Endothelial cell of umbilical vein (primary cell): ENCODE data around the gene CEP128. TPM values are rescaled to one million over a fixed set of nuclear protein-coding genes. Genes with fewer than 3 reads are reported as not detected.

Experiments used
- BruUV-seq: library from RNA; stranded (reverse); fragments of 400-500 nt; replicated peaks from 2 replicates; lab custom pipeline; 2021; lab: Mats Ljungman, UMichigan
- CTCF ChIA-PET: fragments of 300-600, 350-600 bp; sonication (Branson Sonifier 250); formaldehyde crosslinking; loops from one replicate; lab custom pipeline; 2021; ENCODE audit warnings: antibody characterized with exemption, inconsistent platforms; lab: Charles Lee
- POLR2A ChIA-PET: fragments of 300-600, 350-600 bp; sonication (Branson Sonifier 250); formaldehyde crosslinking; loops from one replicate; lab custom pipeline; 2021; ENCODE audit warnings: antibody characterized with exemption, inconsistent platforms; lab: Charles Lee
- DNase-seq: peaks from one replicate; pipeline ENCODE4 v3.0.0-alpha.2; 2011; ENCODE audit warnings: low read depth, low spot score
- FAIRE-seq: peaks from 2 replicates; lab custom pipeline; 2011; peaks lifted over from hg19 to GRCh38; lab: Jason Lieb, UNC
- H2AFZ ChIP-seq: 2 replicates; pipeline ENCODE4 v1.6.0; 2012; ENCODE audit warnings: low read depth, low read length, control low read depth, inconsistent platforms
- H3K27ac ChIP-seq: 2 replicates; pipeline ENCODE4 v1.5.1; 2011; ENCODE audit warnings: low read depth, mild to moderate bottlenecking, control low read depth, low read length, moderate library complexity; ENCODE audit not compliant: insufficient read depth
- H3K27me3 ChIP-seq, 2 experiments: 2 replicates each; pipeline versions ENCODE4 v1.6.0 to v1.6.1; 2011; ENCODE audit warnings: low read length in 2 of 2, mixed read lengths in 1 of 2; ENCODE audit not compliant: control insufficient read depth in 2 of 2, insufficient read depth in 2 of 2
- H3K36me3 ChIP-seq, 2 experiments: 2 replicates in 1 of 2; 3 replicates in 1 of 2; pipeline ENCODE4 v1.5.1; 2011; ENCODE audit warnings: low read length in 2 of 2, mild to moderate bottlenecking in 1 of 2, moderate library complexity in 1 of 2; ENCODE audit not compliant: control insufficient read depth in 2 of 2, insufficient read depth in 2 of 2; ENCODE audit errors: extremely low read depth in 1 of 2
- H3K4me1 ChIP-seq: 3 replicates; pipeline ENCODE4 v1.5.1; 2011; ENCODE audit warnings: mild to moderate bottlenecking, low read length; ENCODE audit not compliant: control insufficient read depth, insufficient read depth; ENCODE audit errors: extremely low read depth
- H3K4me2 ChIP-seq: 2 replicates; pipeline ENCODE4 v1.6.1; 2011; ENCODE audit warnings: low read length, control low read depth, mixed read lengths; ENCODE audit not compliant: insufficient read depth
- H3K4me3 ChIP-seq, 3 experiments: fragments of 200-600 bp in 1 of 3; sonication (generic), shearing (Covaris generic) in 1 of 3; replicated peaks in 1 of 3; 2 replicates each; pipeline ENCODE4 v1.5.1; 2011 to 2016; ENCODE audit warnings: control low read depth in 3 of 3, low read length in 3 of 3, mild to moderate bottlenecking in 2 of 3, inconsistent platforms in 1 of 3, low read depth in 1 of 3, moderate library complexity in 1 of 3; ENCODE audit not compliant: insufficient read depth in 1 of 3
- H3K79me2 ChIP-seq: 2 replicates; pipeline ENCODE4 v1.6.0; 2012; ENCODE audit warnings: low read length, inconsistent platforms; ENCODE audit not compliant: control insufficient read depth, insufficient read depth
- H3K9ac ChIP-seq: replicated peaks from 2 replicates; pipeline ENCODE3; 2011; ENCODE audit warnings: low read length, control low read depth; ENCODE audit not compliant: insufficient read depth; ENCODE audit errors: extremely low read depth
- H3K9me1 ChIP-seq: replicated peaks from 3 replicates; pipeline ENCODE4 v1.6.0; 2011; ENCODE audit warnings: mild to moderate bottlenecking, low read length; ENCODE audit not compliant: control insufficient read depth, insufficient read depth; ENCODE audit errors: extremely low read depth
- H3K9me3 ChIP-seq: replicated peaks from 2 replicates; pipeline ENCODE4 v1.5.1; 2012; ENCODE audit warnings: low read length, inconsistent platforms; ENCODE audit not compliant: control insufficient read depth, insufficient read depth
- H4K20me1 ChIP-seq: replicated peaks from 2 replicates; pipeline ENCODE3; 2011; ENCODE audit warnings: mild to moderate bottlenecking, low read length; ENCODE audit not compliant: control insufficient read depth, insufficient read depth; ENCODE audit errors: extremely low read depth
- CTCF ChIP-seq, 2 donors: IDR thresholded peaks; 1 replicate in 1 of 2; 2 replicates in 1 of 2; pipeline ENCODE4 v1.5.1; 2011; ENCODE audit warnings: low read length in 2 of 2, mild to moderate bottlenecking in 2 of 2, moderate library complexity in 2 of 2, control low read depth in 1 of 2, inconsistent platforms in 1 of 2, low read depth in 1 of 2; ENCODE audit not compliant: insufficient read depth in 1 of 2; ENCODE audit errors: extremely low read depth in 1 of 2
- EZH2 ChIP-seq: IDR thresholded peaks from 2 replicates; pipeline ENCODE4 v1.6.1; 2012; ENCODE audit warnings: borderline replicate concordance, low read depth, mild to moderate bottlenecking, moderate library complexity, low read length, inconsistent platforms; ENCODE audit not compliant: severe bottlenecking
- FOS ChIP-seq: IDR thresholded peaks from 2 replicates; pipeline ENCODE4 v1.6.1; 2011; ENCODE audit warnings: mild to moderate bottlenecking, low read length, moderate library complexity, borderline replicate concordance; ENCODE audit not compliant: insufficient read depth
- GATA2 ChIP-seq: IDR thresholded peaks from 2 replicates; pipeline ENCODE4 v1.7.0; 2011; ENCODE audit warnings: low read depth, mild to moderate bottlenecking, moderate library complexity, mixed read lengths, low read length; ENCODE audit not compliant: insufficient read length, insufficient read depth
- JUN ChIP-seq: IDR thresholded peaks from 2 replicates; pipeline ENCODE4 v1.6.1; 2011; ENCODE audit warnings: borderline replicate concordance, low read depth; ENCODE audit not compliant: insufficient read length, insufficient read depth
- MAX ChIP-seq: IDR thresholded peaks from 2 replicates; pipeline ENCODE4 v1.6.1; 2011; ENCODE audit not compliant: insufficient read depth, insufficient read length
- MYC ChIP-seq: IDR thresholded peaks from one replicate; pipeline ENCODE4 v1.6.1; 2011; ENCODE audit warnings: mild to moderate bottlenecking, low read depth, low read length
- POLR2A ChIP-seq: IDR thresholded peaks from 2 replicates; pipeline ENCODE4 v1.6.1; 2012; ENCODE audit warnings: low read depth, mild to moderate bottlenecking, control low read depth, low read length
- POLR2AphosphoS5 ChIP-seq: IDR thresholded peaks from 2 replicates; pipeline ENCODE4 v1.6.1; 2012; ENCODE audit warnings: low read depth, mild to moderate bottlenecking, control low read depth, low read length, moderate library complexity; ENCODE audit not compliant: insufficient read depth
- dilution Hi-C: fragments of 300-500 bp; cut with MboI; formaldehyde crosslinking; loops from one replicate; pipeline ENCODE4 v1.15.0; 2019; ENCODE audit warnings: low sequenced_read_pairs; ENCODE audit not compliant: extremely low pct_ligation_motif_present
- intact Hi-C: fragments of 100-400 bp; cut with micrococcal nuclease; formaldehyde crosslinking; loops from one replicate; pipeline ENCODE4 v1.10.0; 2022
- polyA plus RNA-seq, 4 experiments: library from polyadenylated mRNA; depleted of rRNA in 3 of 4; stranded (reverse) in 3 of 4; unstranded in 1 of 4; fragments of >200 nt; gene quantifications; 2 replicates each; pipeline versions ENCODE4 v1.2.1 to v1.2.3, GENCODE V29; 2011 to 2012; ENCODE audit warnings: missing spikeins in 1 of 4
- total RNA-seq: library from RNA; stranded (reverse); gene quantifications from 2 replicates; pipeline ENCODE4 v1.2.3, GENCODE V29; 2021

CEP128 gene
- total and polyA plus RNA-seq, 2 donors (not counting 3 experiments of a cell fraction or from before 2014, with no cell fraction given): 0.91 to 23.7 TPM

- Histone ChIP-seq H3K4me3 (no peak overlapping the region), H3K27ac (no peak overlapping the region), H3K4me2 (no peak overlapping the region), H2AFZ (no peak overlapping the region), H3K9me3 (no peaks in the 10 kb centered on the region), H3K9ac (no peak overlapping the region), H3K79me2 (no peaks in the 10 kb centered on the region), H3K9me1 (no peaks in the 10 kb centered on the region), H4K20me1 (no peaks in the 10 kb centered on the region), H3K27me3 (no peaks in the 10 kb centered on the region), H3K4me1 (no peaks in the 10 kb centered on the region), H3K36me3 (no peaks in the 10 kb centered on the region)
- DNase-seq: no peak
- BruUV-seq: no TSS peak
- ChIA-PET POLR2A (no interaction called here), CTCF (interaction anchor here (0.6 kb wide), 1 partner anchor 1126 kb away, joined by 3 read pairs; no protein-coding TSS in a partner anchor)
- dilution Hi-C loops (no loop called here), intact Hi-C loops (no loop called here)
- TF ChIP-seq POLR2A (no peak), MYC (no peak), POLR2AphosphoS5 (no peak), JUN (no peak), FOS (no peak), EZH2 (no peak), GATA2 (no peak), CTCF (IDR thresholded peaks at IDR 0.05; ENCODE audit: extremely low read depth in 1 of 2, insufficient read depth in 1 of 2, low read depth in 1 of 2, low read length in 2 of 2) (no peak), MAX (no peak)
- FAIRE-seq: no peak
Observed at GRCh38 chr14:80448267-80448666, 493.3 kb downstream of the CEP128 start.
